BLaER1 (cell line): ENCODE results near the gene MYO9B.

Experiments used
- H3K27ac ChIP-seq: shearing (Covaris generic); formaldehyde crosslinking; 2 replicates; pipeline ENCODE4 v1.8.1; 2022
- H3K27me3 ChIP-seq: shearing (Covaris generic); formaldehyde crosslinking; 2 replicates; pipeline ENCODE4 v1.8.1; 2022
- H3K36me3 ChIP-seq: shearing (Covaris generic); formaldehyde crosslinking; 2 replicates; pipeline ENCODE4 v1.8.1; 2022
- H3K4me1 ChIP-seq: shearing (Covaris generic); formaldehyde crosslinking; 2 replicates; pipeline ENCODE4 v1.8.1; 2022
- H3K4me2 ChIP-seq: shearing (Covaris generic); formaldehyde crosslinking; 2 replicates; pipeline ENCODE4 v1.8.1; 2022
- H3K4me3 ChIP-seq: shearing (Covaris generic); formaldehyde crosslinking; 2 replicates; pipeline ENCODE4 v1.8.1; 2022
- H3K9ac ChIP-seq: shearing (Covaris generic); formaldehyde crosslinking; 2 replicates; pipeline ENCODE4 v1.8.1; 2022
- H3K9me3 ChIP-seq: shearing (Covaris generic); formaldehyde crosslinking; 2 replicates; pipeline ENCODE4 v1.8.1; 2022
- H4K20me1 ChIP-seq: shearing (Covaris generic); formaldehyde crosslinking; 2 replicates; pipeline ENCODE4 v1.8.1; 2022
- Cebpa-rat ChIP-seq: shearing (Covaris generic); IDR thresholded peaks from 2 replicates; pipeline ENCODE4 v1.8.1; 2022

The MYO9B gene

DNA sequence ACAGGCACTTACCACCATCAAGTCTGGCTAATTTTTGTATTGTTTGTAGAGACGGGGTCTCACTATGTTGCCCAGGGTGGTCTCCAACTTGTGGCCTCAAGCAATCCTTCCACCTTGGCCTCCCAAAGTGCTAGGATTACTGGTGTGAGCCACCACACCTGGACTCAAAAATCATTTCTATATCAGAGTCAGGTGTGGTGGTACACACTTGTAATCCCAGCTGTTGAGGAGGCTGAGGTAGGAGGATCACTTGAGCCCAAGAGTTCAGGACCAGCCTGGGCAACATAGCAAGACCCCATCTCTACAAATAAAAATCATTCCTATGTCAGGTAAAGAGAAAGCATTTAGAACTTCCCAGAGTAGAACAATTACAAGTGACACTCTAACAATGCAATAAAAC lies 48.4 kb downstream of the MYO9B start:
- H4K20me1 ChIP-seq = peaks cover 14% of the 10 kb centered on the region
- peak overlapping the region; percentile 94; the same call in 1 of the 2 replicates for H3K27ac ChIP-seq
- H3K9me3 ChIP-seq = peaks cover 14% of the 10 kb centered on the region
- H3K4me2 ChIP-seq = peak overlapping the region; percentile 91
- H3K27me3 ChIP-seq = no peaks in the 10 kb centered on the region
- H3K9ac ChIP-seq = no peak overlapping the region
- H3K36me3 ChIP-seq = peaks cover 67% of the 10 kb centered on the region
- no peak for TF ChIP-seq Cebpa-rat
- peaks cover 50% of the 10 kb centered on the region for H3K4me1 ChIP-seq
- H3K4me3 ChIP-seq = no peak overlapping the region

DNA sequence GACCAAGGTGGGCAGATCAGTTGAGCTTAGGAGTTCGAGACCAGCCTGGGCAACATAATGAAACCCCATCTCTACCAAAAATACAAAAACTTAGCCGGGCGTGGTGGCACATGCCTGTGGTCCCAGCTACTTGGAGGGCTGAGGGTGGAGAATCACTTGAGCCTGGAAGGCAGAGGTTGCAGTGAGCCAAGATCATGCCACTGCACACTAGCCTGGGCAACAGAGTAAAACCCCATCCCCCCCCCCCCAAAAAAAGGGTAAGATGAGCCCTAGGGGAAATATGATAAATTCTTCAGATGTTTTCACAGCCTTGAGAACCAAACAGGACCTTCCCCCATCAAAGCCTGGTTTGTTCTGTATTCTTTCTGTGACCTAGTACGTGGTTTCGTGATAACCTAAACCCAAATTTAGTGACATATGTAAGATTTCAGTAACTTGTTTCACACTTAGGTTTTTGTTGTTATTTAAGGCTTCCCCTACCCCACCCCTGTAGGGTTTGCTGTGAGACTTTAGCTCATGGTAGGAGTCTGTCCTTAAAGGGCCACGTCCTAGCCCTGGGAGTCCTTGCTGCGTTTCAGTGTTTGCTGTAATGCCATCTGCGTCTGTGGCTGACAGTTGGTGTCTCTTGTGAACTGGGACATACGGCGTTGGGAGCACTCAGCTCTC lies 49.6 kb downstream of the MYO9B start:
- TF ChIP-seq Cebpa-rat = no peak
- H3K36me3 ChIP-seq = peaks cover 67% of the 10 kb centered on the region
- H3K4me3 ChIP-seq = peak overlapping the region; percentile 55
- H3K27ac ChIP-seq = peak overlapping the region; percentile 94
- H3K9ac ChIP-seq = peak overlapping the region; percentile 75
- H3K27me3 ChIP-seq = no peaks in the 10 kb centered on the region
- peaks cover 2% of the 10 kb centered on the region for H4K20me1 ChIP-seq
- H3K4me1 ChIP-seq = peaks cover 56% of the 10 kb centered on the region
- H3K9me3 ChIP-seq = peaks cover 14% of the 10 kb centered on the region
- H3K4me2 ChIP-seq = peak overlapping the region; percentile 91

DNA sequence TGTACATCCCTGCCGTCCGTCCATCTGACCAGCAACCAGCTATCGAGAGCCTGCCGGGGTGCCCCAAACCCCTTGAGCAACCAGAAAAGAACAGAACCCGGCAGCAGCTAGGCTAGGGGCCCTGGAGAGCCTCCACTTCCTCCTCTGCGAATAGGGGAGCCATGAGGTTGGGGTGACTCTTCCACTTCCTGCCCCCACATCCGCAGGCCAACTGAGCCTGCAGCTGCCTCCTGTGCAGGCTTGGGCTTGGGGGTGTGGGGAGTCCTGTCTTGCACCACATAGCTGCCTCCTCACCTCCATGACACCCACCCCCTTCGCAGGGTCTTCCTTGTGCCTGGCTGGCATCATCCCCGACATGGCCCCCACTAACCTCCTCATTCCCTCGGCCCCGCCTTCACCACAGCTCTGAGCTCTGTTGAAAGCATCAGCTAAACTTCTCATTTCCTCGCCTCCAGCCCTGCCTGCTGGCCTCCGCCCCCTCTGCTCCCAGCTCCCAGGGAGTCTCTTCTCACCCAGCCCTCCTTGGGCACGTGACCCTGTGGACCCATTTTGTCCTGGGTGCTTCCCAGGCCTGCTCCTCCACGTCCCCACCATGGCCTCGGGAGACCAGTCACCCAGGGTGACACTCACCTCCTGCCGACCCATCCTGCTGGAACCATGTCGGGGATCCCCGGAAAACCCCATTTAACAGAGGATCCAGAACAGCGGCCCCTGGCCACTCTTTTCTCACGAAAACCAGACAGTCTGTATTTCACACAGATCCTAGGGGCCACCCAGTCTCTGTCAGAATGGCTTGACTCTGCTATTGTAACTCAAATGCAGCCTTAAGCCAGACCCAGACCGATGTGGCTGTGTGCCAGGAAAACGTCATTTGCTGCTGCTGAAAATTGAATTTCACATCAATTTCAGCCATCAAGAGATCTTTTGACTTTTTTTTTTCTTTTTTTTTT lies 50.4 kb downstream of the MYO9B start:
- Histone ChIP-seq H3K4me1 (peaks cover 62% of the 10 kb centered on the region), H3K36me3 (peaks cover 60% of the 10 kb centered on the region), H3K9ac (peak overlapping the region; percentile 75), H3K27me3 (no peaks in the 10 kb centered on the region), H3K27ac (peak overlapping the region; percentile 94), H3K4me3 (peak overlapping the region; percentile 55), H3K4me2 (peak overlapping the region; percentile 91), H4K20me1 (no peaks in the 10 kb centered on the region), H3K9me3 (peaks cover 14% of the 10 kb centered on the region)
- TF ChIP-seq Cebpa-rat = no peak

DNA sequence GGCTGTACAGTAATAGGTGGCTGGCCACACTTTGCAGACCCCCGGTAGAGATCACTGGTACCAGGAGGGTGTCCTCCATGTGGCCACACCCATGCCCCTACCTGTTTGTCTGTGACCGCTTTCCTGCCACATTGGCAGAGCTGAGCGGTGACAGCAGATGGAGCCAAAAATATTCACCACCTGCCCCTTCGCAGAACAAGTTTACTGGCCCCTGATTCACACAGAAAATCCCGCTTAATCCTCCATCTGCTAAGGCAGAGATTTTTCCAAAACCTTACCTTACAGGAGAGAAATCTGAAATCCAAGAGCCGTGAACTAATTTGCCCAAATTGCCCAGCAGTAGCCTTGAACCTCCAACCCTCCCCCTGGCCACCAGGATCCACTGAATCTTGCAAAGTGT lies 52.1 kb downstream of the MYO9B start:
- no peak overlapping the region for H3K4me2 ChIP-seq
- no peak overlapping the region for H3K4me3 ChIP-seq
- H3K36me3 ChIP-seq = peaks cover 44% of the 10 kb centered on the region

DNA sequence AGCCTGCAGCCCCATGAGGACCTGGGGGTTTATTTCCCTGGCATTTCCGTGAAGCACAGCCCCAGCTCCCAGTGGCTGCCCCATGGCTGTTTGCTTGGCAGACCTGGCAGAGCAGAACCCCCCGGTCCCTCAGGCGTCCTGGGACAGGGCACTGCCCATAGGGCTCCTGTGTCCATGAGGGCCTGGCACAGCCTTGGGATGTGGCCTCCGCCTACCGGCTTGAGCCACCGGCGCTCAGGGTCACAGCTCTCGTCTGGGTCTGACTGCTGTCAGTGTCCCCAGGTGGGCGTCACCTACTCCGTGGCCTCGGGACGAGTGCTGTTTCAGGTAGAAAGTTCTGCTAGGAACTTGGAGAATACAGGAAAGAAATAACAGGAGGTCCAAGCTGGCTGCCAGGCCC lies 52.8 kb downstream of the MYO9B start:
- Histone ChIP-seq H3K4me2 (no peak overlapping the region), H3K9ac (no peak overlapping the region), H3K27ac (peak overlapping the region; percentile 56; the same call in 1 of the 2 replicates), H3K36me3 (peaks cover 36% of the 10 kb centered on the region), H3K4me3 (no peak overlapping the region), H3K9me3 (peaks cover 3% of the 10 kb centered on the region; the same call in 1 of the 2 replicates), H3K4me1 (peaks cover 86% of the 10 kb centered on the region), H4K20me1 (no peaks in the 10 kb centered on the region), H3K27me3 (no peaks in the 10 kb centered on the region)
- TF ChIP-seq Cebpa-rat = no peak

More for the DNA sequence above, 52.1 kb downstream of the MYO9B start:
- Histone ChIP-seq H3K9ac (no peak overlapping the region), H4K20me1 (no peaks in the 10 kb centered on the region), H3K4me1 (peaks cover 78% of the 10 kb centered on the region), H3K9me3 (peaks cover 11% of the 10 kb centered on the region), H3K27me3 (no peaks in the 10 kb centered on the region), H3K27ac (0 out of 2 replicates have a peak overlapping the region, but pooled peaks have one; percentile 30)
- TF ChIP-seq Cebpa-rat = no peak

DNA sequence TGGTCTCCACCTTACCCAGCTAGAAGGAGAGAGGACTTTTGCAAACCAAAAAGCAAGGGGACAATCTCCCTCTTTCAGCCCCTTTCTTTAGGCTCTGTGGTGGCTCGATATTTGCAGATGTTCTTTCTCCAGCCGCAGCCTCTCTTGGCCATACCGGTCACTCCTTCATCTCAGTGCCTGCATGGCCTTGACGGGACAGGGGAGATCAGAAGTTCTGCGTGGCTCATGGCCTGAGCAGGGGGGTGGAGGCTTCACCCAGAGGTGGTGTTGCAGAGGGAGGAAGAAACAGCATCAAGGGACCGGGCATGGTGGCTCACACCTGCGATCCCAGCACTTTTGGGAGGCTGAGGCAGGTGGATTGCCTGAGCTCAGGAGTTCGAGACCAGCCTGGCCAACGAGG lies 53.2 kb downstream of the MYO9B start:
- H3K9ac ChIP-seq = no peak overlapping the region
- peaks cover 32% of the 10 kb centered on the region for H3K36me3 ChIP-seq
- peak overlapping the region; percentile 56; the same call in 1 of the 2 replicates for H3K27ac ChIP-seq
- no peak overlapping the region for H3K4me3 ChIP-seq
- H3K4me2 ChIP-seq = no peak overlapping the region
- no peaks in the 10 kb centered on the region for H4K20me1 ChIP-seq
- H3K27me3 ChIP-seq = no peaks in the 10 kb centered on the region
- no peaks in the 10 kb centered on the region; the same call in 1 of the 2 replicates for H3K9me3 ChIP-seq
- peaks cover 90% of the 10 kb centered on the region for H3K4me1 ChIP-seq
- no peak for TF ChIP-seq Cebpa-rat

DNA sequence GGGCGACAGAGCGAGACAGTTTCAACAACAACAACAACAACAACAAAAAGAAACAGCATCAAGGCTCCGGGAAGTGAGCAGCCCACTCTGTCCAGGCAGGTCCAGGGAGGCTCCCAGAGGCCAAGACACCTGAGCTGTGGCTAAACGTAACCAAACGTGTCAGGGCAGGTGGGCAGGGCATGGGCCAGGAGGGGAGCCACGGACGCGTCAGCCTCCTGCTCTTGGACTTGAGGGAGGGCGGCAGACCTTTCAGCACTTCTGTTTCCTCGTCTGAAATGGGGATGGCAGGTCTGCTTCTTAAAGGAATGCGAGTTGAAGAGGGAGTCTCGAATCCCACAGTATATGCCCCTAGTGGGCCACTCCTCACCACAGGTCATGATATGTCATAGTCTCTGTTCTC lies 53.8 kb downstream of the MYO9B start:
- Histone ChIP-seq H3K27ac (peak overlapping the region; percentile 16; the same call in 1 of the 2 replicates), H4K20me1 (no peaks in the 10 kb centered on the region), H3K9me3 (no peaks in the 10 kb centered on the region), H3K4me3 (no peak overlapping the region), H3K9ac (no peak overlapping the region), H3K36me3 (peaks cover 30% of the 10 kb centered on the region), H3K4me2 (no peak overlapping the region), H3K27me3 (no peaks in the 10 kb centered on the region), H3K4me1 (peaks cover 90% of the 10 kb centered on the region)
- TF ChIP-seq Cebpa-rat = no peak

DNA sequence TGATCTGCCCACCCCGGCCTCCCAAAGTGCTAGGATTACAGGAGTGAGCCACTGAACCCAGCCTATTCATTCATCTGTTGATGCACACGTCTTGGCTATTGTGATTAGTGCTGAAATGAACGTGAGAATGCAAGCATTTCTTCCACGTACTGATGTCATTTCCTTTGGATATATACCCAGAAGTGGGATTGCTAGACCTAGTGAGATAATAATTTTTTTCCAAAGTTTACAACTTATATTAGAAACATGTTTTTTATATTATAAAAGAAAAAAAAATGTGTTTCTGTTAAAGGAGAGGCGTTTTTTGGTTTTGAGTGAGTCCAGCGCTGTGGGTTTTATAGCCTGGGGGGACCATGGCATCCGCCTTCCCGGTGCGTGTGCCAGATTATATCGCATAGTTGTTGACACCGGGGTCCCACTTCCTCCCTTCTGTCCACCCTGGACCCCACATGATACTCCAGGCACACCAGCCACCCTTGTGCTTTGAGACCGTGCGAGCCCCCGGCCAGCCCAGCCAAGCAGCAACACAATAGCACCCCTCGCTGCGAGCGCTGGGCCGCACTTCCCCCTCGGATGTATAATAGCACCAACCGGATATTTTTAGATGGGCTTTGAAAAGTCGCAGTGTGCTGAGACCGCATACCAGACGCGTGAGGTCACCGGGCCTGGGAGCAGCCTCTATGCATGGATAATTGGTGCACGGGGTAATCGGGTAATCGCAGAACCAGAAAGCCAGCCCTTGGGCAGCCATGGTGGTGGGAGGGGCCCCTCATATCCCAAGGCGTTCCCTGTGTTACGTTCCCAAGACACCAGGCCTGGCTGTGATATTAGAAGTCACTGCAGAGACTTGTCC lies 59.6 kb downstream of the MYO9B start:
- peak overlapping the region; percentile 52 for H3K4me3 ChIP-seq
- H3K4me2 ChIP-seq = peak overlapping the region; percentile 88
- peak overlapping the region; percentile 89 for H3K9ac ChIP-seq
- no peaks in the 10 kb centered on the region for H3K27me3 ChIP-seq
- H3K36me3 ChIP-seq = peaks cover 28% of the 10 kb centered on the region
- H3K27ac ChIP-seq = peak overlapping the region; percentile 98
- H3K4me1 ChIP-seq = peaks cover 70% of the 10 kb centered on the region
- TF ChIP-seq Cebpa-rat = no peak
- no peaks in the 10 kb centered on the region for H3K9me3 ChIP-seq
- H4K20me1 ChIP-seq = no peaks in the 10 kb centered on the region

DNA sequence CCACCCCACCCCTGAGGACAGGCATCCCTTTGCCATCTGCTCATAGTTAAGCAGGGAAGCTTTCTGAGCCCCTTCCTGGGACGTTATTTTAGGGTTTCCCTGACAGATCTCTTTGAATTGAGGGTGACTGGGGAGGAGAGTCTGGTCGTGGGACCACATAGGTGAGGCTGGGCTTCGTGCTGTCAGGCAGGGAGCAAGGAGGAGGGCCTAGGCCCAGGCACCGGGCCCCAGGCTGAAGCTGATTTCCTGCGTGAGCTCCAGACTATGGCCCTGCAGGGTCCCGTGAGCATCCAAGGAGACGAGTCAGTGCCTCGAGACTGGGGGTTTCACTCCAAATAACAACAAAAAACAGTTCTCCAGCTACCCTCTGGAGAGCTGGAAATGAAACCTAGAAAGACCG lies 60.4 kb downstream of the MYO9B start:
- Histone ChIP-seq H3K4me2 (peak overlapping the region; percentile 88), H3K27ac (peak overlapping the region; percentile 98), H3K4me3 (peak overlapping the region; percentile 52), H4K20me1 (peaks cover 1% of the 10 kb centered on the region; the same call in 1 of the 2 replicates), H3K4me1 (peaks cover 64% of the 10 kb centered on the region), H3K9ac (peak overlapping the region; percentile 89), H3K36me3 (peaks cover 32% of the 10 kb centered on the region), H3K9me3 (no peaks in the 10 kb centered on the region), H3K27me3 (no peaks in the 10 kb centered on the region)
- TF ChIP-seq Cebpa-rat = no peak
